Medulla oblongata (tissue), 1 donor: ENCODE results near the gene MVB12B.

Experiments used
- DNase-seq: peaks from one replicate; pipeline ENCODE4 v3.0.0-alpha.2; 2015; ENCODE audit errors: extremely low spot score

MVB12B gene

GRCh38 chr9:126451316-126451885 lies 124.8 kb downstream of the MVB12B start:
- DNase-seq: no peak

GRCh38 chr9:126452106-126452505 lies 125.5 kb downstream of the MVB12B start:
- DNase-seq: no peak

- DNase-seq: no peak
Measured at GRCh38 chr9:126453156-126453963, 126.7 kb downstream of the MVB12B start.

GRCh38 chr9:126454215-126454614 lies 127.6 kb downstream of the MVB12B start:
- no peak for DNase-seq

GRCh38 chr9:126454795-126455194 lies 128.2 kb downstream of the MVB12B start:
- no peak for DNase-seq

- no peak for DNase-seq
Measured at GRCh38 chr9:126456441-126457174, 130.0 kb downstream of the MVB12B start.

GRCh38 chr9:126457175-126457547 lies 130.5 kb downstream of the MVB12B start:
- DNase-seq: no peak

GRCh38 chr9:126457890-126458289 lies 131.3 kb downstream of the MVB12B start:
- DNase-seq: no peak

- DNase-seq: peak; percentile 77
Measured at GRCh38 chr9:126459126-126459525, 132.5 kb downstream of the MVB12B start.

GRCh38 chr9:126459546-126459945 lies 132.9 kb downstream of the MVB12B start:
- DNase-seq: no peak

GRCh38 chr9:126459965-126460843 lies 133.6 kb downstream of the MVB12B start:
- DNase-seq: no peak

GRCh38 chr9:126461029-126461428 lies 134.4 kb downstream of the MVB12B start:
- DNase-seq: no peak

GRCh38 chr9:126461608-126462007 lies 135.0 kb downstream of the MVB12B start:
- no peak for DNase-seq

- no peak for DNase-seq
Measured at GRCh38 chr9:126462617-126463016, 136.0 kb downstream of the MVB12B start.

GRCh38 chr9:126463426-126463825 lies 136.8 kb downstream of the MVB12B start:
- DNase-seq: no peak

- no peak for DNase-seq
Measured at GRCh38 chr9:126464694-126465441, 138.2 kb downstream of the MVB12B start.

- DNase-seq: no peak
Measured at GRCh38 chr9:126465977-126466376, 139.3 kb downstream of the MVB12B start.

- DNase-seq: no peak
Measured at GRCh38 chr9:126468141-126468825, 141.7 kb downstream of the MVB12B start.

- DNase-seq: no peak
Measured at GRCh38 chr9:126470241-126470993, 143.8 kb downstream of the MVB12B start.
